ENCODE measurements around the gene TAS2R30.
"Not testable (repeated sequence)": the region's sequence is repeated elsewhere in the genome, so short reads cannot be mapped to it uniquely, and the experiment has no call there.

The TAS2R30 gene

GRCh38 chr12:11111213-11111612, 23.2 kb downstream of the TAS2R30 start:
- DNase-seq = not testable (repeated sequence)

- no peak for DNase-seq
Observed at GRCh38 chr12:11108862-11109261, 25.6 kb downstream of the TAS2R30 start.

GRCh38 chr12:11107719-11108118, 26.7 kb downstream of the TAS2R30 start:
- no peak for DNase-seq

- DNase-seq = no peak
Observed at GRCh38 chr12:11106288-11106687, 28.2 kb downstream of the TAS2R30 start.

- DNase-seq = no peak
Observed at GRCh38 chr12:11105546-11105945, 28.9 kb downstream of the TAS2R30 start.

GRCh38 chr12:11094910-11095309, 39.5 kb downstream of the TAS2R30 start:
- DNase-seq = not testable (repeated sequence)

GRCh38 chr12:11092128-11092527, 42.3 kb downstream of the TAS2R30 start, which contains the start of gene TAS2R43:
Gene TAS2R43, minus strand, starts transcription at chr12:11092313. Its CDS starts 84 bp downstream, at chr12:11092229.
- DNase-seq = no peak

GRCh38 chr12:11089246-11089645, 45.2 kb downstream of the TAS2R30 start:
- no peak for DNase-seq

GRCh38 chr12:11085419-11085818, 49.0 kb downstream of the TAS2R30 start:
- peak in 1 of 2 donors; percentile 33 for DNase-seq
